ENCODE data around the gene RNU6-9.

The RNU6-9 gene

GRCh38 chr19:936175-936546 lies 42.9 kb downstream of the RNU6-9 start:
- DNase-seq (ENCODE audit: low read depth) = no peak

GRCh38 chr19:937259-937694 lies 44.0 kb downstream of the RNU6-9 start:
- no peak for DNase-seq (ENCODE audit: low read depth)

- no peak for DNase-seq (ENCODE audit: low read depth)
These were observed 45.1 kb downstream of the RNU6-9 start for GRCh38 chr19:938233-938923.

GRCh38 chr19:939439-939838 lies 46.2 kb downstream of the RNU6-9 start:
- no peak for DNase-seq (ENCODE audit: low read depth)

GRCh38 chr19:939922-940321 lies 46.6 kb downstream of the RNU6-9 start:
- DNase-seq (ENCODE audit: low read depth) = no peak

- DNase-seq (ENCODE audit: low read depth) = no peak
These were observed 47.5 kb downstream of the RNU6-9 start for GRCh38 chr19:940591-941291.

GRCh38 chr19:941292-942132 lies 48.2 kb downstream of the RNU6-9 start:
- no peak for DNase-seq (ENCODE audit: low read depth)

- DNase-seq (ENCODE audit: low read depth) = no peak
These were observed 48.9 kb downstream of the RNU6-9 start for GRCh38 chr19:942133-942645.

Measured in amniotic epithelial cell (primary cell).